BE2C (cell line): ENCODE data around the gene FAM162A.

Experiments
- DNase-seq: peaks from one replicate; pipeline ENCODE4 v3.0.0-alpha.2; 2020
- H3K27me3 ChIP-seq: fragments of 250-450 bp; sonication (Bioruptor Pico); 2 replicates; pipeline ENCODE4 v1.5.1; 2020; ENCODE audit warnings: mild to moderate bottlenecking
- H3K36me3 ChIP-seq: fragments of 250-450 bp; sonication (Bioruptor Pico); 2 replicates; pipeline ENCODE4 v1.5.1; 2020; ENCODE audit warnings: mild to moderate bottlenecking
- H3K4me1 ChIP-seq: fragments of 250-450 bp; sonication (Bioruptor Pico); 2 replicates; pipeline ENCODE4 v1.5.1; 2020
- H3K4me3 ChIP-seq: 2 replicates; pipeline ENCODE4 v1.5.1; 2011; ENCODE audit warnings: low read depth, low read length
- H3K9me3 ChIP-seq: fragments of 250-450 bp; sonication (Bioruptor Pico); 2 replicates; pipeline ENCODE4 v1.5.1; 2020
- CTCF ChIP-seq: IDR thresholded peaks from 2 replicates; pipeline ENCODE4 v1.5.1; 2012; ENCODE audit warnings: mild to moderate bottlenecking, low read depth, low read length

The FAM162A gene

GRCh38 chr3:122457706-122458105 lies 73.7 kb downstream of the FAM162A start:
- Histone ChIP-seq H3K27me3 (no peaks in the 10 kb centered on the region), H3K9me3 (no peaks in the 10 kb centered on the region), H3K4me3 (no peak overlapping the region), H3K4me1 (no peaks in the 10 kb centered on the region), H3K36me3 (peaks cover 38% of the 10 kb centered on the region)
- DNase-seq, result no peak
- no peak for TF ChIP-seq CTCF

GRCh38 chr3:122458992-122459391 lies 75.0 kb downstream of the FAM162A start:
- H3K9me3 ChIP-seq, result no peaks in the 10 kb centered on the region
- H3K36me3 ChIP-seq, result peaks cover 37% of the 10 kb centered on the region
- H3K4me3 ChIP-seq, result no peak overlapping the region
- DNase-seq, result no peak
- H3K27me3 ChIP-seq, result no peaks in the 10 kb centered on the region
- no peaks in the 10 kb centered on the region for H3K4me1 ChIP-seq
- TF ChIP-seq CTCF, result peak; percentile 40

GRCh38 chr3:122461806-122462205 lies 77.8 kb downstream of the FAM162A start:
- DNase-seq, result no peak
- no peaks in the 10 kb centered on the region for H3K27me3 ChIP-seq
- H3K9me3 ChIP-seq, result no peaks in the 10 kb centered on the region
- H3K36me3 ChIP-seq, result peaks cover 54% of the 10 kb centered on the region
- H3K4me1 ChIP-seq, result no peaks in the 10 kb centered on the region
- TF ChIP-seq CTCF, result no peak
- H3K4me3 ChIP-seq, result no peak overlapping the region
